Right lobe of liver (tissue), 4 donors: ENCODE data around the gene PPFIBP2.

Experiments used
- POLR2A ChIP-seq: fragments of 450-650 bp; IDR thresholded peaks from one replicate; pipeline ENCODE4 v1.6.1; 2017; ENCODE audit warnings: antibody characterized with exemption, mild to moderate bottlenecking
- TF ChIP-seq, protein P1 (sequence below), 4 donors: fragments of 200-600 bp in 3 of 4; fragments of 450-650 bp in 1 of 4; IDR thresholded peaks; one replicate each; pipeline versions ENCODE4 v1.5.1 to v1.8.0; 2016 to 2022; ENCODE audit warnings: antibody characterized with exemption in 4 of 4, mild to moderate bottlenecking in 2 of 4
- donor health status: DM: no; HTN: no; CAD: no.
- donor health status: DM: no; HTN: no; CAD: no.
- donor health status: DM: no; HTN: yes; CAD: no.

GRCh38 chr11:7540830-7541555, 27.2 kb downstream of the PPFIBP2 start:
- TF ChIP-seq, protein P1, sequence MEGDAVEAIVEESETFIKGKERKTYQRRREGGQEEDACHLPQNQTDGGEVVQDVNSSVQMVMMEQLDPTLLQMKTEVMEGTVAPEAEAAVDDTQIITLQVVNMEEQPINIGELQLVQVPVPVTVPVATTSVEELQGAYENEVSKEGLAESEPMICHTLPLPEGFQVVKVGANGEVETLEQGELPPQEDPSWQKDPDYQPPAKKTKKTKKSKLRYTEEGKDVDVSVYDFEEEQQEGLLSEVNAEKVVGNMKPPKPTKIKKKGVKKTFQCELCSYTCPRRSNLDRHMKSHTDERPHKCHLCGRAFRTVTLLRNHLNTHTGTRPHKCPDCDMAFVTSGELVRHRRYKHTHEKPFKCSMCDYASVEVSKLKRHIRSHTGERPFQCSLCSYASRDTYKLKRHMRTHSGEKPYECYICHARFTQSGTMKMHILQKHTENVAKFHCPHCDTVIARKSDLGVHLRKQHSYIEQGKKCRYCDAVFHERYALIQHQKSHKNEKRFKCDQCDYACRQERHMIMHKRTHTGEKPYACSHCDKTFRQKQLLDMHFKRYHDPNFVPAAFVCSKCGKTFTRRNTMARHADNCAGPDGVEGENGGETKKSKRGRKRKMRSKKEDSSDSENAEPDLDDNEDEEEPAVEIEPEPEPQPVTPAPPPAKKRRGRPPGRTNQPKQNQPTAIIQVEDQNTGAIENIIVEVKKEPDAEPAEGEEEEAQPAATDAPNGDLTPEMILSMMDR (IDR thresholded peaks at IDR 0.05) = no peak
- no peak for TF ChIP-seq POLR2A
